WTC11 (cell line): Measurements from ENCODE around the gene DNASE1L3. TPM values are rescaled to one million over a fixed set of nuclear protein-coding genes. Genes with fewer than 3 reads are reported as not detected.

ENCODE experiments used
- ATAC-seq: fragments of 200-7000 bp; cut with Tn5 transposase; 2 replicates; pipeline ENCODE4 v1.10.0; 2021; ENCODE audit warnings: mild to moderate bottlenecking, moderate library complexity
- CTCF ChIA-PET: fragments of 300-600 bp; sonication (Branson Sonifier 250); formaldehyde crosslinking; loops from one replicate; lab custom pipeline; 2021; ENCODE audit warnings: antibody characterized with exemption; lab: Charles Lee
- POLR2A ChIA-PET: fragments of 350-600 bp; sonication (Branson Sonifier 250); formaldehyde crosslinking; loops from one replicate; lab custom pipeline; 2021; ENCODE audit warnings: antibody characterized with exemption; lab: Charles Lee
- DNase-seq: peaks from one replicate; pipeline ENCODE4 v3.0.0; 2021; ENCODE audit warnings: low spot score
- H3K27ac Mint-ChIP-seq: 2 replicates; pipeline ENCODE4 v1.8.0; 2021; ENCODE audit warnings: mixed read lengths
- H3K27me3 Mint-ChIP-seq: 2 replicates; pipeline ENCODE4 v1.8.0; 2021; ENCODE audit warnings: low read depth, mild to moderate bottlenecking, moderate library complexity, mixed read lengths
- H3K36me3 Mint-ChIP-seq: 2 replicates; pipeline ENCODE4 v1.8.0; 2021; ENCODE audit warnings: mixed read lengths
- H3K4me1 Mint-ChIP-seq: 2 replicates; pipeline ENCODE4 v1.8.0; 2022; ENCODE audit warnings: mixed read lengths
- H3K4me3 Mint-ChIP-seq: 2 replicates; pipeline ENCODE4 v1.8.0; 2021; ENCODE audit warnings: mild to moderate bottlenecking, moderate library complexity, mixed read lengths
- H3K9me3 Mint-ChIP-seq: 2 replicates; pipeline ENCODE4 v1.8.0; 2021; ENCODE audit warnings: mixed read lengths
- CREB1 ChIP-seq: sonication (generic); formaldehyde crosslinking; IDR thresholded peaks from 2 replicates; pipeline ENCODE4 v1.8.0; 2023; ENCODE audit warnings: mild to moderate bottlenecking, missing genetic modification reagents
- CREM ChIP-seq: sonication (generic); formaldehyde crosslinking; IDR thresholded peaks from 2 replicates; pipeline ENCODE4 v1.8.1; 2022; ENCODE audit warnings: mild to moderate bottlenecking, missing genetic modification reagents, moderate library complexity
- ETV6 ChIP-seq: sonication (generic); formaldehyde crosslinking; IDR thresholded peaks from 2 replicates; pipeline ENCODE4 v1.8.1; 2022; ENCODE audit warnings: mild to moderate bottlenecking, missing genetic modification reagents
- JAZF1 ChIP-seq: fragments of 250-450 bp; sonication (Bioruptor Pico); IDR thresholded peaks from 2 replicates; pipeline ENCODE4 v1.9.0; 2021; ENCODE audit warnings: moderate library complexity, mild to moderate bottlenecking, inconsistent platforms
- KAT7 ChIP-seq: sonication (generic); formaldehyde crosslinking; IDR thresholded peaks from 2 replicates; pipeline ENCODE4 v1.8.1; 2023; ENCODE audit warnings: missing genetic modification reagents, mild to moderate bottlenecking, borderline replicate concordance
- MAX ChIP-seq: sonication (generic); formaldehyde crosslinking; IDR thresholded peaks from 2 replicates; pipeline ENCODE4 v1.8.0; 2022; ENCODE audit warnings: mild to moderate bottlenecking, missing genetic modification reagents
- MYBL2 ChIP-seq: sonication (generic); formaldehyde crosslinking; IDR thresholded peaks from 2 replicates; pipeline ENCODE4 v1.8.1; 2023; ENCODE audit warnings: mild to moderate bottlenecking, moderate library complexity, missing genetic modification reagents
- NR2C2 ChIP-seq: sonication (generic); formaldehyde crosslinking; IDR thresholded peaks from 2 replicates; pipeline ENCODE4 v1.8.0; 2022; ENCODE audit warnings: mild to moderate bottlenecking, missing genetic modification reagents
- SMAD3 ChIP-seq: sonication (generic); formaldehyde crosslinking; IDR thresholded peaks from 2 replicates; pipeline ENCODE4 v1.8.0; 2022; ENCODE audit warnings: missing genetic modification reagents, mild to moderate bottlenecking, borderline replicate concordance
- SP1 ChIP-seq: sonication (generic); formaldehyde crosslinking; conservative IDR thresholded peaks from 2 replicates; pipeline ENCODE4 v1.8.1; 2022; ENCODE audit warnings: missing genetic modification reagents
- TEAD1 ChIP-seq: sonication (generic); formaldehyde crosslinking; IDR thresholded peaks from 2 replicates; pipeline ENCODE4 v1.8.0; 2022; ENCODE audit warnings: mild to moderate bottlenecking, missing genetic modification reagents
- TP53 ChIP-seq: sonication (generic); formaldehyde crosslinking; IDR thresholded peaks from 2 replicates; pipeline ENCODE4 v1.8.1; 2023; ENCODE audit warnings: mild to moderate bottlenecking, missing genetic modification reagents
- ZNF263 ChIP-seq: sonication (generic); formaldehyde crosslinking; IDR thresholded peaks from 2 replicates; pipeline ENCODE4 v1.8.1; 2022; ENCODE audit warnings: low read depth, mild to moderate bottlenecking, moderate library complexity, missing genetic modification reagents
- ZNF423 ChIP-seq: fragments of 250-450 bp; sonication (Bioruptor Pico); IDR thresholded peaks from 2 replicates; pipeline ENCODE4 v2.1.2; 2022; ENCODE audit warnings: mild to moderate bottlenecking, moderate library complexity
- total RNA-seq: library from RNA; stranded (reverse); gene quantifications from 3 replicates; pipeline ENCODE4 v1.2.3, GENCODE V29; 2021
- TF ChIP-seq, protein P1 (sequence below): fragments of 200-600 bp; IDR thresholded peaks from 2 replicates; pipeline ENCODE4 v1.8.0; 2022; ENCODE audit warnings: antibody characterized with exemption
- TF ChIP-seq, protein P2 (sequence below): fragments of 250-450 bp; sonication (Bioruptor Pico); IDR thresholded peaks from 2 replicates; pipeline ENCODE4 v1.9.0; 2021; ENCODE audit warnings: mild to moderate bottlenecking, borderline replicate concordance
- TF ChIP-seq, protein P3 (sequence below): fragments of 250-450 bp; sonication (Bioruptor Pico); IDR thresholded peaks from 2 replicates; pipeline ENCODE4 v2.1.2; 2022; ENCODE audit warnings: mild to moderate bottlenecking, moderate library complexity

DNASE1L3 gene
- total RNA-seq, 1 experiment from 2014 or later, result not detected

GRCh38 chr3:58173669-58174398, 36.9 kb downstream of the DNASE1L3 start:
- peak overlapping the region; percentile 72 for H3K27ac Mint-ChIP-seq
- peaks cover 19% of the 10 kb centered on the region for H3K36me3 Mint-ChIP-seq
- ATAC-seq, result peak; percentile 41
- H3K4me3 Mint-ChIP-seq, result no peak overlapping the region
- CTCF ChIA-PET, result interaction anchor here (0.9 to 3.0 kb wide), 11 partner anchors 8 to 776 kb away, joined by 3 to 14 read pairs (median 6); partner anchors contain the start of genes FLNB, HTD2 and RPP14
- TF ChIP-seq SMAD3 (CRISPR knock-in tag), result no peak
- TF ChIP-seq, protein P1, sequence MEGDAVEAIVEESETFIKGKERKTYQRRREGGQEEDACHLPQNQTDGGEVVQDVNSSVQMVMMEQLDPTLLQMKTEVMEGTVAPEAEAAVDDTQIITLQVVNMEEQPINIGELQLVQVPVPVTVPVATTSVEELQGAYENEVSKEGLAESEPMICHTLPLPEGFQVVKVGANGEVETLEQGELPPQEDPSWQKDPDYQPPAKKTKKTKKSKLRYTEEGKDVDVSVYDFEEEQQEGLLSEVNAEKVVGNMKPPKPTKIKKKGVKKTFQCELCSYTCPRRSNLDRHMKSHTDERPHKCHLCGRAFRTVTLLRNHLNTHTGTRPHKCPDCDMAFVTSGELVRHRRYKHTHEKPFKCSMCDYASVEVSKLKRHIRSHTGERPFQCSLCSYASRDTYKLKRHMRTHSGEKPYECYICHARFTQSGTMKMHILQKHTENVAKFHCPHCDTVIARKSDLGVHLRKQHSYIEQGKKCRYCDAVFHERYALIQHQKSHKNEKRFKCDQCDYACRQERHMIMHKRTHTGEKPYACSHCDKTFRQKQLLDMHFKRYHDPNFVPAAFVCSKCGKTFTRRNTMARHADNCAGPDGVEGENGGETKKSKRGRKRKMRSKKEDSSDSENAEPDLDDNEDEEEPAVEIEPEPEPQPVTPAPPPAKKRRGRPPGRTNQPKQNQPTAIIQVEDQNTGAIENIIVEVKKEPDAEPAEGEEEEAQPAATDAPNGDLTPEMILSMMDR, result 0 out of 2 replicates have a peak, but pooled peaks have one; percentile 16
- TF ChIP-seq, all 79 proteins: peak for 1
- peak; percentile 73 for DNase-seq
- POLR2A ChIA-PET, result no interaction called here
- no peaks in the 10 kb centered on the region for H3K9me3 Mint-ChIP-seq
- peaks cover 43% of the 10 kb centered on the region for H3K4me1 Mint-ChIP-seq
- peaks cover 8% of the 10 kb centered on the region; the same call in 1 of the 2 replicates for H3K27me3 Mint-ChIP-seq

GRCh38 chr3:58173029-58173668, 37.6 kb downstream of the DNASE1L3 start:
- H3K4me3 Mint-ChIP-seq, result no peak overlapping the region
- no peaks in the 10 kb centered on the region for H3K9me3 Mint-ChIP-seq
- CTCF ChIA-PET, result interaction anchor here (0.8 to 3.0 kb wide), 11 partner anchors 8 to 776 kb away, joined by 3 to 14 read pairs (median 4); partner anchors contain the start of genes ABHD6, FLNB, HTD2 and RPP14
- DNase-seq (no peak), ATAC-seq (no peak)
- H3K27ac Mint-ChIP-seq, result peak overlapping the region; percentile 69
- peaks cover 23% of the 10 kb centered on the region for H3K36me3 Mint-ChIP-seq
- POLR2A ChIA-PET, result interaction anchor here (0.6 to 0.9 kb wide), 2 partner anchors 11 to 164 kb away, joined by 3 read pairs; partner anchors contain the start of gene FLNB
- TF ChIP-seq ZNF423 (peak; percentile 76), TP53 (CRISPR knock-in tag) (no peak)
- H3K27me3 Mint-ChIP-seq, result peaks cover 3% of the 10 kb centered on the region; the same call in 1 of the 2 replicates
- H3K4me1 Mint-ChIP-seq, result peaks cover 37% of the 10 kb centered on the region

DNA sequence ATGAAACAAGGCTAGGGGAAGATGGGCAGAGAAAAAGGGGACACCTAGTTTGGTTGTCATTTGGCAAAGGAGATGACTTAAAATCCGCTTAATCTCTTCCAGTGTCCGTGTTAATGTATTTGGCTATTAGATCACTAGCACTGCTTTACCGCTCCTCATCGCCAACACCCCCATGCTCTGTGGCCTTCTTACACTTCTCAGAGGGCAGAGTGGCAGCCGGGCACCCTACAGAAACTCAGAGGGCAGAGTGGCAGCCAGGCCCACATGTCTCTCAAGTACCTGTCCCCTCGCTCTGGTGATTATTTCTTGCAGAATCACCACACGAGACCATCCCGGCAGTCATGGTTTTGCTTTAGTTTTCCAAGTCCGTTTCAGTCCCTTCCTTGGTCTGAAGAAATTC, 39.6 kb downstream of the DNASE1L3 start:
- DNase-seq (no peak), ATAC-seq (no peak)
- Mint-ChIP-seq H3K4me3 (no peak overlapping the region), H3K27ac (peak overlapping the region; percentile 42), H3K27me3 (no peaks in the 10 kb centered on the region), H3K4me1 (peaks cover 34% of the 10 kb centered on the region), H3K36me3 (peaks cover 30% of the 10 kb centered on the region), H3K9me3 (no peaks in the 10 kb centered on the region)
- ChIA-PET POLR2A (no interaction called here), CTCF (no interaction called here)
- TF ChIP-seq TEAD1 (CRISPR knock-in tag) (no peak), MYBL2 (no peak), CREB1 (no peak), ETV6 (no peak), CREM (CRISPR knock-in tag) (no peak), SP1 (no peak), KAT7 (CRISPR knock-in tag) (no peak), ZNF263 (no peak), NR2C2 (CRISPR knock-in tag) (no peak), JAZF1 (CRISPR knock-in tag) (no peak), MAX (no peak)
- TF ChIP-seq, protein P2, sequence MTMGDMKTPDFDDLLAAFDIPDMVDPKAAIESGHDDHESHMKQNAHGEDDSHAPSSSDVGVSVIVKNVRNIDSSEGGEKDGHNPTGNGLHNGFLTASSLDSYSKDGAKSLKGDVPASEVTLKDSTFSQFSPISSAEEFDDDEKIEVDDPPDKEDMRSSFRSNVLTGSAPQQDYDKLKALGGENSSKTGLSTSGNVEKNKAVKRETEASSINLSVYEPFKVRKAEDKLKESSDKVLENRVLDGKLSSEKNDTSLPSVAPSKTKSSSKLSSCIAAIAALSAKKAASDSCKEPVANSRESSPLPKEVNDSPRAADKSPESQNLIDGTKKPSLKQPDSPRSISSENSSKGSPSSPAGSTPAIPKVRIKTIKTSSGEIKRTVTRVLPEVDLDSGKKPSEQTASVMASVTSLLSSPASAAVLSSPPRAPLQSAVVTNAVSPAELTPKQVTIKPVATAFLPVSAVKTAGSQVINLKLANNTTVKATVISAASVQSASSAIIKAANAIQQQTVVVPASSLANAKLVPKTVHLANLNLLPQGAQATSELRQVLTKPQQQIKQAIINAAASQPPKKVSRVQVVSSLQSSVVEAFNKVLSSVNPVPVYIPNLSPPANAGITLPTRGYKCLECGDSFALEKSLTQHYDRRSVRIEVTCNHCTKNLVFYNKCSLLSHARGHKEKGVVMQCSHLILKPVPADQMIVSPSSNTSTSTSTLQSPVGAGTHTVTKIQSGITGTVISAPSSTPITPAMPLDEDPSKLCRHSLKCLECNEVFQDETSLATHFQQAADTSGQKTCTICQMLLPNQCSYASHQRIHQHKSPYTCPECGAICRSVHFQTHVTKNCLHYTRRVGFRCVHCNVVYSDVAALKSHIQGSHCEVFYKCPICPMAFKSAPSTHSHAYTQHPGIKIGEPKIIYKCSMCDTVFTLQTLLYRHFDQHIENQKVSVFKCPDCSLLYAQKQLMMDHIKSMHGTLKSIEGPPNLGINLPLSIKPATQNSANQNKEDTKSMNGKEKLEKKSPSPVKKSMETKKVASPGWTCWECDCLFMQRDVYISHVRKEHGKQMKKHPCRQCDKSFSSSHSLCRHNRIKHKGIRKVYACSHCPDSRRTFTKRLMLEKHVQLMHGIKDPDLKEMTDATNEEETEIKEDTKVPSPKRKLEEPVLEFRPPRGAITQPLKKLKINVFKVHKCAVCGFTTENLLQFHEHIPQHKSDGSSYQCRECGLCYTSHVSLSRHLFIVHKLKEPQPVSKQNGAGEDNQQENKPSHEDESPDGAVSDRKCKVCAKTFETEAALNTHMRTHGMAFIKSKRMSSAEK (CRISPR knock-in tag), result no peak
- TF ChIP-seq, protein P3, sequence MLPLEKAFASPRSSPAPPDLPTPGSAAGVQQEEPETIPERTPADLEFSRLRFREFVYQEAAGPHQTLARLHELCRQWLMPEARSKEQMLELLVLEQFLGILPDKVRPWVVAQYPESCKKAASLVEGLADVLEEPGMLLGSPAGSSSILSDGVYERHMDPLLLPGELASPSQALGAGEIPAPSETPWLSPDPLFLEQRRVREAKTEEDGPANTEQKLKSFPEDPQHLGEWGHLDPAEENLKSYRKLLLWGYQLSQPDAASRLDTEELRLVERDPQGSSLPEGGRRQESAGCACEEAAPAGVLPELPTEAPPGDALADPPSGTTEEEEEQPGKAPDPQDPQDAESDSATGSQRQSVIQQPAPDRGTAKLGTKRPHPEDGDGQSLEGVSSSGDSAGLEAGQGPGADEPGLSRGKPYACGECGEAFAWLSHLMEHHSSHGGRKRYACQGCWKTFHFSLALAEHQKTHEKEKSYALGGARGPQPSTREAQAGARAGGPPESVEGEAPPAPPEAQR, result no peak
